ENCODE data around the gene HAUS7.

The HAUS7 gene

GRCh38 chrX:153500676-153501280 lies 30.4 kb upstream of the HAUS7 start:
- no peak for DNase-seq (ENCODE audit: low read depth)
- H3K4me3 ChIP-seq (replicated peaks; ENCODE audit: low read depth, low read length) = no peak overlapping the region
- TF ChIP-seq, protein P1, sequence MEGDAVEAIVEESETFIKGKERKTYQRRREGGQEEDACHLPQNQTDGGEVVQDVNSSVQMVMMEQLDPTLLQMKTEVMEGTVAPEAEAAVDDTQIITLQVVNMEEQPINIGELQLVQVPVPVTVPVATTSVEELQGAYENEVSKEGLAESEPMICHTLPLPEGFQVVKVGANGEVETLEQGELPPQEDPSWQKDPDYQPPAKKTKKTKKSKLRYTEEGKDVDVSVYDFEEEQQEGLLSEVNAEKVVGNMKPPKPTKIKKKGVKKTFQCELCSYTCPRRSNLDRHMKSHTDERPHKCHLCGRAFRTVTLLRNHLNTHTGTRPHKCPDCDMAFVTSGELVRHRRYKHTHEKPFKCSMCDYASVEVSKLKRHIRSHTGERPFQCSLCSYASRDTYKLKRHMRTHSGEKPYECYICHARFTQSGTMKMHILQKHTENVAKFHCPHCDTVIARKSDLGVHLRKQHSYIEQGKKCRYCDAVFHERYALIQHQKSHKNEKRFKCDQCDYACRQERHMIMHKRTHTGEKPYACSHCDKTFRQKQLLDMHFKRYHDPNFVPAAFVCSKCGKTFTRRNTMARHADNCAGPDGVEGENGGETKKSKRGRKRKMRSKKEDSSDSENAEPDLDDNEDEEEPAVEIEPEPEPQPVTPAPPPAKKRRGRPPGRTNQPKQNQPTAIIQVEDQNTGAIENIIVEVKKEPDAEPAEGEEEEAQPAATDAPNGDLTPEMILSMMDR (IDR thresholded peaks at IDR 0.05; ENCODE audit: low read length, missing control alignments) = no peak

GRCh38 chrX:153499876-153500275 lies 29.5 kb upstream of the HAUS7 start:
- no peak overlapping the region for H3K4me3 ChIP-seq (replicated peaks; ENCODE audit: low read depth, low read length)
- no peak for DNase-seq (ENCODE audit: low read depth)
- TF ChIP-seq, protein P1 (IDR thresholded peaks at IDR 0.05; ENCODE audit: low read length, missing control alignments) = no peak

DNA sequence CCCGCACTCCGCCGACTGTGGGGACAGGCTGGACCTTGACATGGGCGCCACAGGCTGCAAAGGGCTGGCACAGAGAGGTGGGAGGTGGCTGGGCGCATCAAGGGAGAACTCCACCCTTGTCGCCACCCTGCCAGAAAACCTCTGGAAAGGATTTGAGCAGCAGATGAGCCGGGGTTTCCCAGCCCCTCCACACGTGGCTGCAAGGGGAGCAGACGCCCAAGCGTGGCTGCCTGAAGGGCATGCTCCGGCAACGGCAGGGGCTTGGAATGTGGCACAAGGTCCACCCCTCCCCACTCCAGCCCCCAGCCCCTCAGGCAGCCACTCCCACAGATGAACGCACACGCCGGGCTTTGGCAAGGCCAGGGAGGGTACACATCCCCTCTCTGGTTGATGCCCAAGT lies 29.0 kb upstream of the HAUS7 start:
- TF ChIP-seq, protein P1 (IDR thresholded peaks at IDR 0.05; ENCODE audit: low read length, missing control alignments) = no peak
- no peak overlapping the region for H3K4me3 ChIP-seq (replicated peaks; ENCODE audit: low read depth, low read length)
- no peak for DNase-seq (ENCODE audit: low read depth)

DNA sequence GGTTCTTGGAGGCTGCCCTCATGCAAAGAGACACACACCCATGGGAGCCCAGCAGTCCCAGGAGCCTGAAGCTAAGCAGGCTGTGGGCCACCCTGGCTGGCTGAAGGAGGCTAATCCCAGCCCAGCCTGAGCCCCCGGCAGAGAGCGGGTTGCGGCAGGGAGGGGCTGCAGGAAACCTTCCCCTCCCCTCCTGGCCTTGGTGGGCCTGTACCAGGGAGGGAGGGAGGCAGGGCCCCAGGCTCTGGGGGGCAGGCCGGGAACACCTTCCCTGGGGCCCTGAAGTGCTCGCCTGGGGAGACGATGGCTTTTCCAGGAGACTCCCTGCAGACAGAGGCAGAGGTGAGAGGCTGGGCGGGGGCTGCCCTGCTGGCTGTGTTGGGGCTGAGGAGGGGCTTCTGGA lies 28.1 kb upstream of the HAUS7 start:
- TF ChIP-seq, protein P1 (IDR thresholded peaks at IDR 0.05; ENCODE audit: low read length, missing control alignments) = no peak
- H3K4me3 ChIP-seq (replicated peaks; ENCODE audit: low read depth, low read length) = no peak overlapping the region
- DNase-seq (ENCODE audit: low read depth) = no peak

DNA sequence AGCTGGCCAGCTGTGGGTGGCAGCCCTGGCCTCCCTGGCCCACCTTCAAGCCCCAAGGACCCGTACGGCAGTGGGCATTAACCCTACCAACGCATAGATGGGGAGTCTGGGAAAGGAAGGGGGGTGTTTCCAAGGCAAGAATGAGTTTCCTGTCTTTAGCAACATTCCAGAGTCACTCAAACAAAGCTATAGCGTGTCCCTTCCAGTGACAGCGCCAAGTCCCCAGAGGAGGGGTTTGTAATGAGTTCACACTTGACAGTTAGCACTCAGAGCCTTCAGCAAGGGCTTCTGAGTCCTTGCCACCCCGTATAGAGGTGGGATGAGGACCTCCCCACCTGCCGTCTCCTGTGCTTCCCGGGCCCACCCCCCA lies 26.2 kb upstream of the HAUS7 start:
- H3K4me3 ChIP-seq (replicated peaks; ENCODE audit: low read depth, low read length) = peak overlapping the region; percentile 69
- TF ChIP-seq, protein P1 (IDR thresholded peaks at IDR 0.05; ENCODE audit: low read length, missing control alignments) = no peak
- no peak for DNase-seq (ENCODE audit: low read depth)

- TF ChIP-seq, protein P1 (IDR thresholded peaks at IDR 0.05; ENCODE audit: low read length, missing control alignments) = no peak
- DNase-seq (ENCODE audit: low read depth) = no peak
- peak overlapping the region; percentile 69 for H3K4me3 ChIP-seq (replicated peaks; ENCODE audit: low read depth, low read length)
Measured at GRCh38 chrX:153495903-153496589, 25.7 kb upstream of the HAUS7 start.

GRCh38 chrX:153495362-153495751 lies 25.0 kb upstream of the HAUS7 start:
- H3K4me3 ChIP-seq (replicated peaks; ENCODE audit: low read depth, low read length) = peak overlapping the region; percentile 69
- TF ChIP-seq, protein P1 (IDR thresholded peaks at IDR 0.05; ENCODE audit: low read length, missing control alignments) = no peak
- peak; percentile 49 for DNase-seq (ENCODE audit: low read depth)

Data from fibroblast of pulmonary artery (primary cell).